AG20443 (cell line): ENCODE data around the gene LPIN1.

Experiments
- DNase-seq: peaks from one replicate; pipeline ENCODE4 v3.0.0; 2012; ENCODE audit warnings: low spot score, mixed read lengths

LPIN1 gene

GRCh38 chr2:11764359-11764758 lies 17.9 kb downstream of the LPIN1 start:
- DNase-seq = no peak

GRCh38 chr2:11764920-11765319 lies 18.5 kb downstream of the LPIN1 start:
- no peak for DNase-seq

DNA sequence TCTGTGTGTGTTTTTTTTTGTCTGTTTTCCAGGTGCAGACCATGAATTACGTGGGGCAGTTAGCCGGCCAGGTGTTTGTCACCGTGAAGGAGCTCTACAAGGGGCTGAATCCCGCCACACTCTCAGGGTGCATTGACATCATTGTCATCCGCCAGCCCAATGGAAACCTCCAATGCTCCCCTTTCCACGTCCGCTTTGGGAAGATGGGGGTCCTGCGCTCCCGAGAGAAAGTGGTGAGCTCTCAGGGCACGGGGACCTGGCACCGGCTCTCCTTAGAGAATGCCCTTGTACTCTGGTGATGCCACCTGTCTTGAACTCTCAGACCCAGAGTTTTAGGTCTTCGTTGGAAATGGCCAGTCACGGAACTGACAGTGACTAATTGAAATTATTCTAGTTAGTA lies 19.1 kb downstream of the LPIN1 start:
- DNase-seq = no peak

- DNase-seq = no peak
Observed at GRCh38 chr2:11766016-11766415, 19.6 kb downstream of the LPIN1 start.

- DNase-seq = no peak
Observed at GRCh38 chr2:11767779-11768178, 21.3 kb downstream of the LPIN1 start.

- no peak for DNase-seq
Observed at GRCh38 chr2:11768946-11769345, 22.5 kb downstream of the LPIN1 start.

GRCh38 chr2:11769516-11769915 lies 23.1 kb downstream of the LPIN1 start:
- DNase-seq = no peak

DNA sequence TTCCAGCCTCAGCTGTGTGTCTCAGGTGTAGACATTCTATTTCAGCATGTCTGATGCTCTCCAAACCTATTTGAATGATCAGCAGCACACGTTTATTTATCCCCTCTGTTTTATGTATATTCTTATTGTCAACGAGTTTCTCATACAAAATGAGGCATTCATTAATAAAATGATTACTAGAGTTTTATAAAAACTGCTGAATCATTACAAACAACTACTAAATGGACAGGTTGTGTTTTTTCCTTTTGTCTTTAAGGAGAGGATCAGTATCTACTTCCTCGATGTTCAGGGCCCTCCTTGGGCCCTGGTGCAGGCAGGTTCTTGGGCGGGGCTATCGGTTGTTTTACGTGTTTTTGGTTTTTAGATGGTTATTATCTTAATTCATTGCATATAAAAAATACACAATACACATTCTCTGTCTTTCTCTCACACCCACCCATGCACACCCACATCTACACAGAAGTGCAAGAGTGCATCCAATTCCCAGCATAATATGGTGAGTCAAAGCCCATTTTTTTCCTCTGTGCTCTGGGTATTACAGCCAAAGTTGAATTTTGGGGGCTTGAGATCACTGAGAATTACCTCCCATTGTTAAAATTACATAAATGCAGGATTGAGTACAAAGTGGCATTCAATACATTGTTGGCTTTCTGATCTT lies 24.2 kb downstream of the LPIN1 start:
- DNase-seq = no peak

DNA sequence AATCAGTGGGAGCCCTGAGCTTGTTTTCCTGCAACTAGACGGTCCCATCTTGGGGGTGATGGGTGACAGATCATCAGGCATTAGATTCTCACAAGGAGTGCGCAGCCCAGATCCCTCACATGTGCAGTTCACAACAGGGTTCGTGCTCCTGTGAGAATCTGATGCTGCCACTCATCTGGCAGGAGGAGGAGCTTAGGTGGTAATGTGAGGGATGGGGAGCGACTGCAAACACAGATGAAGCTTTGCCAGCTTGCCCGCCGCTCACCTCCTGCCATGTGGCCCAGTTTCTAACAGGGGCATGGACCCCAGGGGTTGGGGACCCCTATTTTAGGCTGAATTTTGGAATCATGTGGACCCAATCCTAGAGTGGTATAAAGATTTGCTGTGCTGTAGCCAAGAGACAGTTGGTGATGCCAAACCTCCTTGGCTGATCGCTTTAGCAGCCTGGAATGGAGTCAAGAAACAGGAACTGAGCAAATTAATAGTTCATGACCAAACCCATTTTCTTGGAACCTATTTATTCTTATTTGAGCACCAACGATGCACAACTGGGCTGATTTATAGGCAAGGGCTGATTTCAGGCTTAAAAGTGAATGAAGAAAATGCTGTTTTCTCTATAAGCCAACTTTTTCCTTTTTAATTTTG lies 25.7 kb downstream of the LPIN1 start:
- no peak for DNase-seq

GRCh38 chr2:11773111-11773510 lies 26.7 kb downstream of the LPIN1 start:
- no peak for DNase-seq

- DNase-seq = no peak
Observed at GRCh38 chr2:11773747-11774525, 27.5 kb downstream of the LPIN1 start.

DNA sequence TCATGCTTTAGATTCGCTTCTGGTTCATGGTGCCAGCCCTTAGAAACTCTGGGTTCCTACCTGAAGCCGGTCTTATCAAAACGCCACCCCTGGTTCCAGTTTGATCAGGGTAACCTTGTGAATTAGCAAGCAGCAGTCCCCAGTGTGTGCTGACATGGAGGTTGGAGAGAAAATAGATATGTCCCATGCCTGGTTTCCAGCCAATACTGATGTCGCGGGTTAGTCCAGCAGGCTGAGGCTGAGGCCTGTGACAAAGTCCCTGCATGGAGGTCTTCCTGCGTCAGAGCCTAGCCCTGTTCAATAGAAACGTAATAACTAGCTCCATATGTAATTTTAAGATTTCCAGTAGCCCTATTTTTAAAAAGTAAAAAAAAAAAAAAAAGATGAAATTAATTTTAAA lies 28.2 kb downstream of the LPIN1 start:
- DNase-seq = no peak

DNA sequence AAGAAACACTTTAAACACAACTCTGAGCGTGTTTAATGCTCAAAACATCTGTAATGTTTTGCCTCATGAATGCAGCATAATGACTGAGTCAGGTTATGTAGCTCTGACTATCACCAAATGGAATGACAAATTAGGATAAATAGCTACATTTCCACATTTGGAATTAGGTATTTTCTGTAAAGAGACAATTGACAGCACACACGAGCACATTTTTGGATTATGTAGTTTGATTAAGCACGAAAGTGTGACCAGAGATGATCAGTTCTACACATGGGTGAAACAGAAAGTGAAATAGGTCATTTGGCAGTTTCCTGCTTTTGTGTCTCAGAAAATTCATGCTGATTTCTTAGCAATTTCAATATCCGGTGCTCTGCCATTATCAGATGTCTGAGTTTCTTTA lies 29.0 kb downstream of the LPIN1 start:
- peak; percentile 64 for DNase-seq

GRCh38 chr2:11777066-11777782 lies 30.8 kb downstream of the LPIN1 start:
- no peak for DNase-seq

- no peak for DNase-seq
Observed at GRCh38 chr2:11777886-11778415, 31.5 kb downstream of the LPIN1 start.

DNA sequence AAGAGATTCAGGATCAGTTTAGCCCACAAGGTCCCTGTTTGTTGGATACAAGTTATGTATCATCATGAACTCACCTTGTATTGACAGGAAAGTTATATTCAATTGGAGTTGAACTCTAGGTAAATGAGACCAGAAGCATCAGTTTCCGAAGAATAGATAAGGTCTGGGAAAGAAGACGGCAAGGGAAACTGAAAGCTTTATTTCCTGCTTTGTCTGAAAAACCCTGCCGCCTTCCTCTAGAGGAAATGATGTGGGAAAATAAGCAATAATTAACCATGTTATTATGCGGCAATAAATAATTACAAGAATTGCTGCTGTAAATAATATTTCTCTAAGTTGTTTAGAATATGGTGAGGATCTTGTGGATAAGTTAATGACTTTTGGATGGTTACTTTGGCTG lies 32.0 kb downstream of the LPIN1 start:
- no peak for DNase-seq

DNA sequence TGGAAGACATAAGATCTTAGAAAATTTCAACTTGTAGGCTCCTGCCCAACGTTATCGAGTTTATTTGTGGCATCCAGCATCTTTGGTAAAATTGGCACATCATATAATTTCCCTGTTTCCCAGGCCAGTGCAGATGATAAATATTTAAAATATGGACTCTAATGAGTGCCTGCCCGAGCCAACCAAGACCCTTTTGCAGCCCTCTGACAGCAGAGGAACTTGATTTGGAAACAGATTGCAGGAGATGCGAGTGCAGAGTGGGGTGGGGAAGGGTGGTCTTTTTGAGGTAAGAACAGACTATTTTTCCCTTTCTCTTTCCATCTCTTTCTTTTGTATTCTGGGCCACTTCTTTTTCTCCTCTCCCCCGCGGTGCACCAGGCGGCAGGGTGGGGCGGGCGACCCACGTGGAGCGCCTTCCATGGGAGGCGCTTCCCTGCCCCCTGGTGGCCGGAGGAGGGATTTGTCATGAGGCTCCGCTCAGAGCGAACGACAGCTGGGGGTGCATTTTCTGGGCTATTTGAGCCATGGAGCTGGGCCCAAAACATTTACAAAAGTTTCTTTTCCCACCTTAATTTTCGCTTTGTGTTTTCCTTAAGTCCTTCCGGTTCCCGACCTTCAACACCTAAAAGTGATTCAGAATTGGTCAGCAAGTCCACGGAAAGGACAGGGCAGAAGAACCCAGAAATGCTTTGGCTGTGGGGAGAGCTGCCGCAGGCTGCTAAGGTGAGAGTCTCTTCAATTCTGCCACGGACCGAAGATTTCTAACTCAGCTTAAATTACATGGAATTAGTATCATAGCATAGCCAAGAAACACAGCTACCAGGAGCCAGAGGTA lies 32.7 kb downstream of the LPIN1 start:
- peak; percentile 92 for DNase-seq

GRCh38 chr2:11781602-11782001 lies 35.2 kb downstream of the LPIN1 start:
- no peak for DNase-seq

- no peak for DNase-seq
Observed at GRCh38 chr2:11784280-11784679, 37.8 kb downstream of the LPIN1 start.

DNA sequence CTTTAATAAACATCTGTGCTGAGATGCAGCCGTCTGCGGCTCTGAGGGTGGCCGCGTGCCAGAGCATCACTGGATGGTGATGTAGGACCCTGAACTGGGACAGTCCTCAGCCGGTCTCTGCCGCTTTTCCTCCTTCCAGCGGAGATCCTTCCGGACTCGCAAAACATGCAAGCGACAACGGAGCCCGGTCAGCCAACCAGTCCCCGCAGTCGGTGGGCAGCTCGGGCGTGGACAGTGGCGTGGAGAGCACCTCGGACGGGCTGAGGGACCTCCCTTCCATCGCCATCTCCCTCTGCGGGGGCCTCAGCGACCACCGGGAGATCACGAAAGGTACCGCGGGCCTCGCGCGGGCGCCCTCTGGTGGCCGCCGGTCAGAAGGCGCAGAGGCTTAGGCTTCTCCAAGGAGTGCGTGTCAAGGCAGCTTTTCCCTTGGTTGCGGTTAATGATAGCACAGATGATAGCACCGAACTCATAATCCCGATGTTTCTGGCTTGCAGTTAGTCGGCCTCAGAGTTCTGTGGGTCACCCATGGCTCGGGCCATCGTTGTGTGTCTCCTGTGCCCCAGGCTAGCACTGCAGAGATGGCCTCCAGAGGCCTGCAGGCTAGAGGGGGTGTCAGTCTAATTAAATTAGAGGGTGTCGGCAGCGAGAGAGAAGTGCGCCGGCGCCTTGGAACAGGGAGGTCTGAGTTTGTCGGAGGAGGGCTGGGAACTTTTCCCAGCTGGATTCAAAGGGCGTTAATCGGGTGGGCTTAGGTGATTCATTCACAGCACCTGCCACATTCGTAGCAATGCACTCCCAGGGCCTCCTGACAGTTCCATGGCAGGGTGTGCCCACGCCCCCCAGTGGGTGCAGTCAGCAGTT lies 38.5 kb downstream of the LPIN1 start:
- DNase-seq = peak; percentile 85

DNA sequence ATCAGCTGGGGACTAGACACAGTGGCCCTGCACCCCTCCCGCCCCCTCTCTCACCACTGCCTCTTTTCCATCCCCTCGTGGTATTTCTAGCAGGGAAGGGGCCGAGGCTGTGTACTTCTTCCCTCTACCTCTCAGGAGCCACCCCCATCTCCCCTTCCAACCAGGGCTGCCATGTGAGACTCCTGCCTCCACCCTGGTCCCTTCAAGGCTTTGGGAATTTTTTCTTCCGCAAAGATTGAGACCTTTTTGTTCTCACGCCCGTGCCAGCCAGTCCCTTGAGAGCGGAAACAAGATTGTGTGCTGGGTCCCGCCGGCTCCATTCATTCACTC lies 39.1 kb downstream of the LPIN1 start:
- DNase-seq = no peak
